B cell (primary cell): Measurements from ENCODE around the gene ZNF608. TPM values are rescaled to one million over a fixed set of nuclear protein-coding genes. Genes with fewer than 3 reads are reported as not detected.
A peak's percentile ranks its signal among the peaks of the same experiment; 100 is the strongest.

Experiments
- ATAC-seq: fragments of 200-7000 bp; cut with Tn5 transposase; one replicate; pipeline ENCODE4 v1.10.0; 2021; ENCODE audit warnings: low read depth, mild to moderate bottlenecking, moderate number of reproducible peaks, moderate library complexity
- CTCF ChIA-PET: fragments of 350-600 bp; sonication (Branson Sonifier 250); formaldehyde crosslinking; loops from one replicate; lab custom pipeline; 2021; ENCODE audit warnings: antibody characterized with exemption, inconsistent platforms; lab: Charles Lee
- POLR2A ChIA-PET: fragments of 350-600 bp; sonication (Branson Sonifier 250); formaldehyde crosslinking; loops from one replicate; lab custom pipeline; 2021; ENCODE audit warnings: antibody characterized with exemption; lab: Charles Lee
- DNase-seq: peaks from one replicate; pipeline ENCODE4 v3.0.0; 2013
- H2AFZ ChIP-seq: 2 replicates; pipeline ENCODE4 v1.6.1; 2012; ENCODE audit warnings: mild to moderate bottlenecking, low read depth, low read length; ENCODE audit not compliant: insufficient read depth, poor library complexity, severe bottlenecking
- H3K27ac ChIP-seq, 2 donors: 1 replicate in 1 of 2; 2 replicates in 1 of 2; pipeline ENCODE4 v1.5.1; 2012 to 2013; ENCODE audit warnings: low read length in 2 of 2, mild to moderate bottlenecking in 2 of 2, moderate library complexity in 1 of 2
- H3K27me3 ChIP-seq, 4 experiments: fragments of 200-600 bp in 1 of 4; sonication (generic) in 1 of 4; replicated peaks in 1 of 4; 1 replicate in 2 of 4; 2 replicates in 2 of 4; pipeline versions ENCODE4 v1.6.1 to v1.7.0; 2013 to 2016; ENCODE audit warnings: low read length in 3 of 4, mild to moderate bottlenecking in 2 of 4, mixed read lengths in 1 of 4, moderate library complexity in 1 of 4; ENCODE audit not compliant: insufficient read depth in 4 of 4, control insufficient read depth in 3 of 4; ENCODE audit errors: control extremely low read depth in 1 of 4
- H3K36me3 ChIP-seq, 2 experiments: replicated peaks in 1 of 2; 1 replicate in 1 of 2; 2 replicates in 1 of 2; pipeline versions ENCODE4 v1.6.1 to v1.7.1; 2013; ENCODE audit warnings: low read length in 1 of 2; ENCODE audit not compliant: insufficient read depth in 2 of 2, control insufficient read depth in 1 of 2; ENCODE audit errors: control extremely low read depth in 1 of 2, extremely low read depth in 1 of 2
- H3K4me1 ChIP-seq, 2 donors: fragments of 200-600 bp in 1 of 2; sonication (generic) in 1 of 2; 1 replicate in 1 of 2; 2 replicates in 1 of 2; pipeline versions ENCODE4 v1.5.1 to v1.6.1; 2013 to 2017; ENCODE audit warnings: low read length in 2 of 2; ENCODE audit not compliant: control insufficient read depth in 2 of 2, insufficient read depth in 2 of 2
- H3K4me2 ChIP-seq: replicated peaks from 2 replicates; pipeline ENCODE3; 2012; ENCODE audit warnings: mild to moderate bottlenecking, low read depth, low read length; ENCODE audit not compliant: poor library complexity, severe bottlenecking
- H3K4me3 ChIP-seq, 5 experiments: fragments of 200-600 bp in 1 of 5; sonication (generic) in 1 of 5; 1 replicate in 3 of 5; 2 replicates in 2 of 5; pipeline versions ENCODE4 v1.5.1 to v1.7.0; 2011 to 2016; ENCODE audit warnings: low read length in 4 of 5, mild to moderate bottlenecking in 4 of 5, low read depth in 2 of 5, control low read depth in 1 of 5, moderate library complexity in 1 of 5; ENCODE audit not compliant: insufficient read depth in 1 of 5; ENCODE audit errors: control extremely low read depth in 1 of 5, extremely low read depth in 1 of 5
- H3K79me2 ChIP-seq: fragments of 200-600 bp; sonication (generic); one replicate; pipeline ENCODE4 v1.6.0; 2016; ENCODE audit warnings: low read length; ENCODE audit not compliant: control insufficient read depth, insufficient read depth
- H3K9ac ChIP-seq: fragments of 200-600 bp; sonication (generic); 2 replicates; pipeline ENCODE4 v1.6.1; 2017; ENCODE audit warnings: mild to moderate bottlenecking, low read length, moderate library complexity
- H3K9me3 ChIP-seq, 3 donors: one replicate each; pipeline versions ENCODE4 v1.6.1 to v1.7.1; 2013; ENCODE audit warnings: low read length in 2 of 3; ENCODE audit not compliant: control insufficient read depth in 2 of 3, insufficient read depth in 1 of 3; ENCODE audit errors: control extremely low read depth in 1 of 3
- H4K20me1 ChIP-seq: 2 replicates; pipeline ENCODE4 v1.6.0; 2012; ENCODE audit warnings: mild to moderate bottlenecking, low read length; ENCODE audit not compliant: insufficient read depth, control insufficient read depth, poor library complexity, severe bottlenecking
- H3K27ac Mint-ChIP-seq: one replicate; pipeline ENCODE4 v1.8.0; 2021; ENCODE audit warnings: mixed read lengths
- H3K27me3 Mint-ChIP-seq: one replicate; pipeline ENCODE4 v1.8.0; 2021; ENCODE audit warnings: mixed read lengths
- H3K4me1 Mint-ChIP-seq: one replicate; pipeline ENCODE4 v1.8.0; 2021; ENCODE audit warnings: mixed read lengths
- H3K4me3 Mint-ChIP-seq: one replicate; pipeline ENCODE4 v1.8.0; 2021; ENCODE audit warnings: mixed read lengths
- H3K9me3 Mint-ChIP-seq: one replicate; pipeline ENCODE4 v1.8.0; 2022; ENCODE audit warnings: mixed read lengths; ENCODE audit not compliant: insufficient read depth
- EZH2 ChIP-seq: IDR thresholded peaks from 2 replicates; pipeline ENCODE4 v1.6.1; 2012; ENCODE audit warnings: borderline replicate concordance, low read depth, mild to moderate bottlenecking, moderate library complexity, low read length; ENCODE audit not compliant: insufficient read depth, poor library complexity, severe bottlenecking
- WGBS: methylation state at CpG from one replicate; pipeline ENCODE4 v1.1.5; 2013; ENCODE audit warnings: missing lambda C conversion rate; ENCODE audit not compliant: insufficient coverage; 5-methylcytosine and 5-hydroxymethylcytosine counted together
- intact Hi-C: fragments of 100-400 bp; cut with micrococcal nuclease; formaldehyde crosslinking; loops from one replicate; pipeline ENCODE4 v1.10.0; 2022
- polyA plus RNA-seq: library from polyadenylated mRNA; depleted of rRNA; stranded (reverse); fragments of >200 nt; gene quantifications from 2 replicates; pipeline ENCODE4 v1.2.3, GENCODE V29; 2012
- total RNA-seq, 2 donors: library from RNA; stranded (reverse); fragments of 120-200 nt in 1 of 2; gene quantifications; 1 replicate in 1 of 2; 2 replicates in 1 of 2; pipeline versions ENCODE4 v1.2.3 to v1.2.4, GENCODE V29; 2013 to 2022
- TF ChIP-seq, protein P1 (sequence below): fragments of 200-600 bp; IDR thresholded peaks from one replicate; pipeline ENCODE4 v1.8.0; 2022; ENCODE audit warnings: antibody characterized with exemption, mild to moderate bottlenecking

Gene ZNF608
- total and polyA plus RNA-seq, 2 donors (not counting 1 experiment from before 2014, with no cell fraction given), result 8.5 to 17.4 TPM

GRCh38 chr5:124712731-124713305 lies 33.6 kb downstream of the ZNF608 start:
- CTCF ChIA-PET, result interaction anchor here (1.4 kb wide), 1 partner anchor 12 kb away, joined by 6 read pairs; no protein-coding TSS in a partner anchor
- intact Hi-C loops, result no loop called here
- WGBS, result 100% methylated on average over 1 of the region's 2 CpGs
- Histone ChIP-seq H3K36me3 (no peaks in the 10 kb centered on the region), H3K4me3 (no peak overlapping the region), H3K4me2 (peak overlapping the region; percentile 39), H3K79me2 (peaks cover 70% of the 10 kb centered on the region), H3K9ac (no peak overlapping the region), H3K27me3 (no peaks in the 10 kb centered on the region), H3K9me3 (peaks cover 0 to 8% (median 0%) of the 10 kb centered on the region in 3 donors), H3K4me1 (peaks cover 30 to 39% of the 10 kb centered on the region in 2 donors), H2AFZ (no peak overlapping the region), H4K20me1 (no peaks in the 10 kb centered on the region), H3K27ac (no peak overlapping the region)
- Mint-ChIP-seq H3K4me3 (no peak overlapping the region), H3K27me3 (no peaks in the 10 kb centered on the region), H3K4me1 (peaks cover 62% of the 10 kb centered on the region), H3K9me3 (no peaks in the 10 kb centered on the region), H3K27ac (peak overlapping the region; percentile 4)
- no peak for TF ChIP-seq EZH2
- TF ChIP-seq, protein P1, sequence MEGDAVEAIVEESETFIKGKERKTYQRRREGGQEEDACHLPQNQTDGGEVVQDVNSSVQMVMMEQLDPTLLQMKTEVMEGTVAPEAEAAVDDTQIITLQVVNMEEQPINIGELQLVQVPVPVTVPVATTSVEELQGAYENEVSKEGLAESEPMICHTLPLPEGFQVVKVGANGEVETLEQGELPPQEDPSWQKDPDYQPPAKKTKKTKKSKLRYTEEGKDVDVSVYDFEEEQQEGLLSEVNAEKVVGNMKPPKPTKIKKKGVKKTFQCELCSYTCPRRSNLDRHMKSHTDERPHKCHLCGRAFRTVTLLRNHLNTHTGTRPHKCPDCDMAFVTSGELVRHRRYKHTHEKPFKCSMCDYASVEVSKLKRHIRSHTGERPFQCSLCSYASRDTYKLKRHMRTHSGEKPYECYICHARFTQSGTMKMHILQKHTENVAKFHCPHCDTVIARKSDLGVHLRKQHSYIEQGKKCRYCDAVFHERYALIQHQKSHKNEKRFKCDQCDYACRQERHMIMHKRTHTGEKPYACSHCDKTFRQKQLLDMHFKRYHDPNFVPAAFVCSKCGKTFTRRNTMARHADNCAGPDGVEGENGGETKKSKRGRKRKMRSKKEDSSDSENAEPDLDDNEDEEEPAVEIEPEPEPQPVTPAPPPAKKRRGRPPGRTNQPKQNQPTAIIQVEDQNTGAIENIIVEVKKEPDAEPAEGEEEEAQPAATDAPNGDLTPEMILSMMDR, result no peak
- DNase-seq (no peak), ATAC-seq (no peak)
- POLR2A ChIA-PET, result interaction anchor here (0.7 kb wide), 1 partner anchor 9 kb away, joined by 4 read pairs; no protein-coding TSS in a partner anchor

- Histone ChIP-seq H3K27me3 (peaks cover 0 to 6% (median 0%) of the 10 kb centered on the region in 4 experiments), H3K27ac (peak overlapping the region; percentile 1 to 6), H3K36me3 (no peaks in the 10 kb centered on the region), H3K9me3 (peaks cover 0 to 3% (median 0%) of the 10 kb centered on the region in 3 donors), H2AFZ (no peak overlapping the region), H4K20me1 (no peaks in the 10 kb centered on the region), H3K4me1 (peaks cover 56 to 62% of the 10 kb centered on the region in 2 donors), H3K9ac (no peak overlapping the region), H3K4me2 (peak overlapping the region; percentile 75), H3K4me3 (peak overlapping the region in 1 of 5 experiments; percentile 30), H3K79me2 (peaks cover 90% of the 10 kb centered on the region)
- DNase-seq, result no peak
- Mint-ChIP-seq H3K4me3 (peak overlapping the region; percentile 80), H3K4me1 (peaks cover 82% of the 10 kb centered on the region), H3K27ac (peak overlapping the region; percentile 87), H3K27me3 (no peaks in the 10 kb centered on the region), H3K9me3 (no peaks in the 10 kb centered on the region)
- TF ChIP-seq, protein P1, result no peak
- TF ChIP-seq EZH2, result no peak
- intact Hi-C loops, result loop anchor here (5.0 kb wide), 1 partner anchor 651 kb away; no protein-coding TSS in a partner anchor
- no peak for ATAC-seq
- CTCF ChIA-PET, result interaction anchor here (0.7 to 5.3 kb wide), 8 partner anchors 9 to 1127 kb away, joined by 3 to 30 read pairs (median 3); no protein-coding TSS in a partner anchor
- WGBS, result no CpG with 5 or more reads among the region's 3 CpGs
- POLR2A ChIA-PET, result interaction anchor here (0.7 to 1.1 kb wide), 3 partner anchors 15 to 40 kb away, joined by 3 to 12 read pairs (median 4); partner anchors contain the start of gene ZNF608
Observed at GRCh38 chr5:124708086-124708485, 38.4 kb downstream of the ZNF608 start.
